H1 (cell line): ENCODE data around the gene OTOP1. TPM values are rescaled to one million over a fixed set of nuclear protein-coding genes. Genes with fewer than 3 reads are reported as not detected.

Experiments used
- CTCF ChIA-PET: fragments of 300-600 bp; sonication (Branson Sonifier 250); formaldehyde crosslinking; loops from one replicate; lab custom pipeline; 2021; ENCODE audit not compliant: partially characterized antibody; lab: Charles Lee
- POLR2A ChIA-PET: fragments of 300-600 bp; sonication (Branson Sonifier 250); formaldehyde crosslinking; loops from one replicate; lab custom pipeline; 2021; ENCODE audit warnings: inconsistent platforms; ENCODE audit not compliant: partially characterized antibody; lab: Charles Lee
- DNase-seq, 2 experiments: peaks; one replicate each; pipeline versions ENCODE4 v3.0.0 to v3.0.0-alpha.2; 2010 to 2022; ENCODE audit warnings: low spot score in 2 of 2, low read depth in 1 of 2, mixed read lengths in 1 of 2
- FAIRE-seq: peaks from 2 replicates; lab custom pipeline; 2011; peaks lifted over from hg19 to GRCh38; lab: Jason Lieb, UNC
- H2AFZ ChIP-seq: 2 replicates; pipeline ENCODE4 v1.8.1; 2012; ENCODE audit warnings: low read length, inconsistent platforms
- H2AK5ac ChIP-seq: 2 replicates; pipeline ENCODE4 v1.6.1; 2013; ENCODE audit warnings: low read depth, low read length
- H2BK120ac ChIP-seq: replicated peaks from 2 replicates; pipeline ENCODE3; 2013; ENCODE audit warnings: low read depth, low read length, inconsistent platforms
- H2BK12ac ChIP-seq: 2 replicates; pipeline ENCODE4 v1.6.1; 2013; ENCODE audit warnings: low read depth, low read length
- H2BK15ac ChIP-seq: 2 replicates; pipeline ENCODE4 v1.6.1; 2013; ENCODE audit warnings: low read length
- H2BK20ac ChIP-seq: 2 replicates; pipeline ENCODE4 v1.6.1; 2013; ENCODE audit warnings: low read length
- H2BK5ac ChIP-seq: 2 replicates; pipeline ENCODE4 v1.6.1; 2013; ENCODE audit warnings: low read depth, low read length
- H3K14ac ChIP-seq: 2 replicates; pipeline ENCODE4 v1.6.1; 2013; ENCODE audit warnings: inconsistent platforms; ENCODE audit not compliant: insufficient read length
- H3K18ac ChIP-seq: 2 replicates; pipeline ENCODE4 v1.6.1; 2013; ENCODE audit warnings: low read length; ENCODE audit errors: extremely low read depth
- H3K23ac ChIP-seq: 2 replicates; pipeline ENCODE4 v1.6.1; 2013; ENCODE audit warnings: inconsistent platforms; ENCODE audit not compliant: insufficient read length
- H3K23me2 ChIP-seq: 2 replicates; pipeline ENCODE4 v1.6.1; 2013; ENCODE audit warnings: low read depth, low read length
- H3K27ac ChIP-seq: 2 replicates; pipeline ENCODE4 v1.6.1; 2011; ENCODE audit warnings: low read depth, low read length, inconsistent platforms
- H3K27me3 ChIP-seq, 4 experiments: replicated peaks in 1 of 4; 1 replicate in 1 of 4; 2 replicates in 3 of 4; pipeline versions ENCODE4 v1.6.1 to v1.8.1; 2011 to 2013; ENCODE audit warnings: low read length in 3 of 4, mild to moderate bottlenecking in 3 of 4, inconsistent platforms in 2 of 4, mixed read lengths in 2 of 4, moderate library complexity in 1 of 4; ENCODE audit not compliant: control insufficient read depth in 3 of 4, insufficient read depth in 3 of 4; ENCODE audit errors: extremely low read depth in 1 of 4
- H3K36me3 ChIP-seq, 4 experiments: 2 replicates each; pipeline versions ENCODE4 v1.6.1 to v1.8.1; 2011 to 2013; ENCODE audit warnings: mild to moderate bottlenecking in 4 of 4, low read length in 3 of 4, moderate library complexity in 2 of 4, control low read depth in 1 of 4, inconsistent platforms in 1 of 4; ENCODE audit not compliant: insufficient read depth in 4 of 4, control insufficient read depth in 2 of 4
- H3K4ac ChIP-seq: replicated peaks from 2 replicates; pipeline ENCODE3; 2013; ENCODE audit warnings: low read length, low read depth, mixed read lengths, inconsistent platforms; ENCODE audit not compliant: insufficient read length
- H3K4me1 ChIP-seq, 4 experiments: replicated peaks in 1 of 4; 1 replicate in 1 of 4; 2 replicates in 3 of 4; pipeline versions ENCODE4 v1.6.1 to v1.8.1; 2011 to 2013; ENCODE audit warnings: low read length in 3 of 4, inconsistent platforms in 2 of 4, mixed read lengths in 1 of 4; ENCODE audit not compliant: insufficient read depth in 4 of 4, control insufficient read depth in 3 of 4
- H3K4me2 ChIP-seq, 2 experiments: 2 replicates each; pipeline versions ENCODE4 v1.6.1 to v1.8.1; 2011 to 2013; ENCODE audit warnings: low read depth in 2 of 2, low read length in 2 of 2, control low read depth in 1 of 2, inconsistent platforms in 1 of 2, mild to moderate bottlenecking in 1 of 2; ENCODE audit not compliant: insufficient read depth in 1 of 2
- H3K4me3 ChIP-seq, 4 experiments: fragments of 200-600, 300-600 bp in 1 of 4; sonication (generic), shearing (Covaris generic), sonication (Bioruptor Twin) in 1 of 4; 2 replicates each; pipeline versions ENCODE4 v1.5.1 to v1.8.1; 2011 to 2016; ENCODE audit warnings: low read length in 4 of 4, low read depth in 3 of 4, control low read depth in 2 of 4, inconsistent platforms in 2 of 4, mild to moderate bottlenecking in 2 of 4, mixed read lengths in 1 of 4, moderate library complexity in 1 of 4; ENCODE audit not compliant: insufficient read depth in 2 of 4; ENCODE audit errors: extremely low read depth in 1 of 4
- H3K56ac ChIP-seq: replicated peaks from 2 replicates; pipeline ENCODE3; 2013; ENCODE audit warnings: low read depth, mild to moderate bottlenecking, mixed read lengths, low read length, inconsistent platforms; ENCODE audit not compliant: insufficient read length
- H3K79me1 ChIP-seq: 2 replicates; pipeline ENCODE4 v1.6.1; 2013; ENCODE audit warnings: low read depth, low read length, control low read depth
- H3K79me2 ChIP-seq, 2 experiments: 2 replicates each; pipeline versions ENCODE4 v1.6.1 to v1.8.1; 2012 to 2013; ENCODE audit warnings: low read length in 2 of 2, mild to moderate bottlenecking in 2 of 2, inconsistent platforms in 1 of 2; ENCODE audit not compliant: insufficient read depth in 2 of 2, control insufficient read depth in 1 of 2
- H3K9ac ChIP-seq, 4 experiments: replicated peaks in 1 of 4; 1 replicate in 1 of 4; 2 replicates in 3 of 4; pipeline versions ENCODE4 v1.6.1 to v1.8.1; 2011 to 2013; ENCODE audit warnings: low read depth in 3 of 4, low read length in 3 of 4, control low read depth in 2 of 4, mild to moderate bottlenecking in 2 of 4, moderate library complexity in 2 of 4, inconsistent platforms in 1 of 4; ENCODE audit errors: extremely low read depth in 1 of 4
- H3K9me3 ChIP-seq, 2 experiments: 2 replicates each; pipeline versions ENCODE4 v1.6.1 to v1.8.1; 2012 to 2013; ENCODE audit warnings: mild to moderate bottlenecking in 2 of 2, moderate library complexity in 2 of 2, control low read depth in 1 of 2, inconsistent platforms in 1 of 2, low read depth in 1 of 2, low read length in 1 of 2, mixed read lengths in 1 of 2; ENCODE audit not compliant: insufficient read depth in 2 of 2
- H4K20me1 ChIP-seq, 2 experiments: replicated peaks in 1 of 2; 2 replicates each; pipeline versions ENCODE3 to v1.8.1; 2011 to 2013; ENCODE audit warnings: inconsistent platforms in 2 of 2, low read length in 2 of 2, mild to moderate bottlenecking in 1 of 2; ENCODE audit not compliant: insufficient read depth in 2 of 2, control insufficient read depth in 1 of 2
- H4K5ac ChIP-seq: 2 replicates; pipeline ENCODE4 v1.6.1; 2013; ENCODE audit warnings: low read length, low read depth, mixed read lengths, inconsistent platforms; ENCODE audit not compliant: insufficient read length
- H4K8ac ChIP-seq: 2 replicates; pipeline ENCODE4 v1.8.0; 2013; ENCODE audit warnings: mild to moderate bottlenecking, moderate library complexity, low read length, inconsistent platforms; ENCODE audit not compliant: insufficient read depth; ENCODE audit errors: extremely low read depth
- H4K91ac ChIP-seq: replicated peaks from 2 replicates; pipeline ENCODE3; 2013; ENCODE audit warnings: low read length, mixed read lengths, inconsistent platforms; ENCODE audit not compliant: insufficient read length
- CBX5 ChIP-seq: fragments of 300-800, 300-1000 bp; sonication (generic); IDR thresholded peaks from 2 replicates; pipeline ENCODE4 v1.7.1; 2016; ENCODE audit warnings: antibody characterized with exemption, low read length, low read depth
- CHD2 ChIP-seq: IDR thresholded peaks from 2 replicates; pipeline ENCODE4 v1.6.1; 2012; ENCODE audit warnings: low read length, improper control_type of control experiment
- E2F6 ChIP-seq: IDR thresholded peaks from 2 replicates; pipeline ENCODE4 v1.6.1; 2012; ENCODE audit warnings: inconsistent platforms
- GTF2F1 ChIP-seq: IDR thresholded peaks from 2 replicates; pipeline ENCODE4 v1.6.1; 2012; ENCODE audit warnings: low read depth, low read length, improper control_type of control experiment, borderline replicate concordance
- MAX ChIP-seq: IDR thresholded peaks from 2 replicates; pipeline ENCODE4 v1.6.1; 2012; ENCODE audit warnings: inconsistent platforms
- NRF1 ChIP-seq: IDR thresholded peaks from 2 replicates; pipeline ENCODE4 v1.6.1; 2011; ENCODE audit warnings: mild to moderate bottlenecking, low read depth, low read length, improper control_type of control experiment
- RAD21 ChIP-seq, 2 experiments: IDR thresholded peaks in 1 of 2; conservative IDR thresholded peaks in 1 of 2; 2 replicates each; pipeline ENCODE4 v1.6.1; 2011; ENCODE audit warnings: low read depth in 2 of 2, low read length in 2 of 2, improper control_type of control experiment in 1 of 2, inconsistent platforms in 1 of 2, mild to moderate bottlenecking in 1 of 2, moderate library complexity in 1 of 2
- SAP30 ChIP-seq: fragments of 300-600 bp; sonication (generic); IDR thresholded peaks from 2 replicates; pipeline ENCODE4 v1.7.1; 2012; ENCODE audit warnings: low read length, moderate library complexity, mild to moderate bottlenecking, inconsistent platforms; ENCODE audit not compliant: insufficient read depth, insufficient replicate concordance
- SIRT6 ChIP-seq: IDR thresholded peaks from one replicate; pipeline ENCODE4 v1.7.1; 2012; ENCODE audit warnings: low read length, inconsistent platforms
- WGBS, 2 experiments: shearing (Covaris generic) in 1 of 2; methylation state at CpG; one replicate each; pipeline versions ENCODE4 v1.1.6 to v1.1.7; 2013 to 2015; ENCODE audit warnings: low lambda C conversion rate in 2 of 2, mixed read lengths in 2 of 2, inconsistent platforms in 1 of 2, low coverage in 1 of 2, missing lambda C conversion rate in 1 of 2; ENCODE audit not compliant: insufficient replicate concordance in 2 of 2, insufficient coverage in 1 of 2, insufficient read length in 1 of 2; ENCODE audit errors: extremely low coverage in 1 of 2, missing lambda C conversion rate in 1 of 2; 5-methylcytosine and 5-hydroxymethylcytosine counted together
- polyA plus RNA-seq, 7 experiments: library from polyadenylated mRNA; depleted of rRNA in 3 of 7; stranded (reverse) in 5 of 7; unstranded in 2 of 7; fragments of >200 nt in 5 of 7; fragments of 200-250 nt in 2 of 7; gene quantifications; 1 replicate in 5 of 7; 2 replicates in 1 of 7; 4 replicates in 1 of 7; pipeline versions ENCODE4 v1.2.1 to v1.2.3, GENCODE V29; 2011 to 2013; ENCODE audit warnings: missing spikeins in 2 of 7, mixed read lengths in 2 of 7
- total RNA-seq: library from RNA; stranded (reverse); fragmentation: NEBNext Ultra II Directional; extraction: Animal tissue kit (Norgen Biotek cat#: 25700); gene quantifications from 2 replicates; pipeline ENCODE4 v1.2.1, GENCODE V29; 2021

OTOP1 gene
- total and polyA plus RNA-seq, 2 of the 8 experiments (the other 6 are each of a cell fraction or from before 2014, with no cell fraction given): not detected

- no peak overlapping the region for H3K18ac ChIP-seq
- H3K4me3 ChIP-seq: no peak overlapping the region
- DNase-seq: no peak
- no peak overlapping the region for H2BK5ac ChIP-seq
- no peak overlapping the region for H2BK120ac ChIP-seq
- no peak overlapping the region for H3K9ac ChIP-seq
- POLR2A ChIA-PET: no interaction called here
- H4K5ac ChIP-seq: no peak overlapping the region
- H2AFZ ChIP-seq: no peak overlapping the region
- no peak overlapping the region for H3K23ac ChIP-seq
- H3K36me3 ChIP-seq: no peaks in the 10 kb centered on the region; a peak in 1 of 8 replicates
- H3K4me1 ChIP-seq: no peaks in the 10 kb centered on the region
- H3K9me3 ChIP-seq: peaks cover 4% of the 10 kb centered on the region in 2 experiments; a peak in 1 of 4 replicates
- peaks cover 5 to 15% (median 10%) of the 10 kb centered on the region in 4 experiments; a peak in 6 of 7 replicates for H3K27me3 ChIP-seq
- H3K27ac ChIP-seq: no peak overlapping the region
- CTCF ChIA-PET: no interaction called here
- H4K91ac ChIP-seq: no peak overlapping the region
- no peak overlapping the region for H2AK5ac ChIP-seq
- H3K4me2 ChIP-seq: no peak overlapping the region
- no peak overlapping the region for H3K14ac ChIP-seq
- H2BK12ac ChIP-seq: no peak overlapping the region
- no peaks in the 10 kb centered on the region for H4K20me1 ChIP-seq
- no peaks in the 10 kb centered on the region for H3K79me2 ChIP-seq
- FAIRE-seq: no peak
- no peak overlapping the region for H2BK20ac ChIP-seq
- no peak overlapping the region for H3K4ac ChIP-seq
- no peak overlapping the region for H2BK15ac ChIP-seq
- TF ChIP-seq GTF2F1: no peak
- no peak for TF ChIP-seq E2F6
- TF ChIP-seq CBX5: no peak
- no peak for TF ChIP-seq MAX
- no peak for TF ChIP-seq SIRT6
- no peak for TF ChIP-seq RAD21 (IDR thresholded peaks at IDR 0.05 in 1 of 2, conservative IDR thresholded peaks at IDR 0.05 in 1 of 2; ENCODE audit: low read depth in 2 of 2, low read length in 2 of 2)
- TF ChIP-seq NRF1: no peak
- TF ChIP-seq CHD2: no peak
- no peak for TF ChIP-seq SAP30
- H3K79me1 ChIP-seq: no peaks in the 10 kb centered on the region
- WGBS, 2 experiments: 90% methylated on average over 2 of the region's 2 CpGs; no CpG with 5 or more reads in 1 of the 2 experiments
- H3K23me2 ChIP-seq: no peaks in the 10 kb centered on the region
- H3K56ac ChIP-seq: no peak overlapping the region
- H4K8ac ChIP-seq: no peak overlapping the region
These were observed 6.9 kb upstream of the OTOP1 start for GRCh38 chr4:4233610-4234009.
